Pancreas (tissue), 10 donors: ENCODE measurements around the gene ICE2. TPM values are rescaled to one million over a fixed set of nuclear protein-coding genes. Genes with fewer than 3 reads are reported as not detected.
A peak's percentile ranks its signal among the peaks of the same experiment; 100 is the strongest.

Experiments used
- ATAC-seq, 4 donors: fragments of 200-7000 bp; cut with Tn5 transposase; one replicate each; pipeline versions ENCODE4 v1.8.0 to v1.9.1; 2020; ENCODE audit warnings: mild to moderate bottlenecking in 4 of 4, moderate library complexity in 4 of 4
- DNase-seq, 6 donors: peaks; one replicate each; pipeline ENCODE4 v3.0.0-alpha.2; 2020
- FAIRE-seq: peaks from 2 replicates; lab custom pipeline; 2012; peaks lifted over from hg19 to GRCh38; lab: Jason Lieb, UNC
- H3K27ac ChIP-seq, 4 donors: fragments of 200-600 bp; sonication (generic); 1 replicate in 3 of 4; 2 replicates in 1 of 4; pipeline versions ENCODE4 v1.5.0 to v1.8.0; 2020
- H3K27me3 ChIP-seq, 4 donors: fragments of 200-600 bp; one replicate each; pipeline ENCODE4 v1.8.0; 2021
- H3K36me3 ChIP-seq, 3 donors: fragments of 200-600 bp; sonication (generic) in 1 of 3; one replicate each; pipeline versions ENCODE4 v1.5.0 to v1.8.0; 2020 to 2021
- H3K4me1 ChIP-seq, 3 donors: fragments of 200-600 bp; one replicate each; pipeline ENCODE4 v1.8.0; 2021
- H3K4me3 ChIP-seq, 4 donors: fragments of 200-600 bp; sonication (generic) in 2 of 4; one replicate each; pipeline versions ENCODE4 v1.5.0 to v1.8.0; 2020 to 2021
- H3K9me3 ChIP-seq, 4 donors: fragments of 200-600 bp; one replicate each; pipeline ENCODE4 v1.8.0; 2021
- WGBS, 2 donors: extraction: QIAGEN DNeasy Blood & Tissue Kit; methylation state at CpG; one replicate each; pipeline ENCODE4 v1.1.7; 2013; 5-methylcytosine and 5-hydroxymethylcytosine counted together
- intact Hi-C, 3 donors: fragments of 100-400 bp; cut with DNase I; formaldehyde crosslinking; loops; one replicate each; pipeline versions ENCODE4 v1.11.1 to v1.14.2; 2022
- polyA plus RNA-seq, 2 donors: library from polyadenylated mRNA; stranded (reverse); fragments of 200-250 nt; gene quantifications; one replicate each; pipeline ENCODE4 v1.2.3, GENCODE V29; 2013
- total RNA-seq, 6 donors: library from RNA; stranded (reverse); fragmentation: NEBNext Ultra II Directional in 4 of 6; extraction: Animal tissue kit (Norgen Biotek cat#: 25700) in 4 of 6; gene quantifications; one replicate each; pipeline versions ENCODE4 v1.2.1 to v1.2.4, GENCODE V29; 2021 to 2023
- TF ChIP-seq, protein P1 (sequence below), 4 donors: fragments of 200-600 bp; sonication (generic) in 3 of 4; IDR thresholded peaks; one replicate each; pipeline versions ENCODE4 v1.5.0 to v1.8.0; 2021; ENCODE audit warnings: antibody characterized with exemption in 4 of 4
- donor health status: healthy with polysubstance abuse.
- donor health status: DM: no; HTN: no; CAD: no; lungs with moderate emphysema.
- donor health status: DM: no; HTN: no; CAD: no.
- donor health status: control.
- donor health status: control.
- donor health status: Bipolar disorder and iron deficiency.
- donor health status: DM: yes; HTN: yes; CAD: no.
- donor health status: DM: no; HTN: no; CAD: no.
- donor health status: DM: no; HTN: no; CAD: no.
- donor health status: DM: yes; HTN: yes; CAD: no.

Gene ICE2
- total and polyA plus RNA-seq, 8 donors: 6.7 to 28.9 (median 19.0) TPM

- H3K9me3 ChIP-seq: no peaks in the 10 kb centered on the region
- H3K4me1 ChIP-seq: peaks cover 0 to 24% (median 22%) of the 10 kb centered on the region in 3 donors
- no peak overlapping the region for H3K4me3 ChIP-seq
- FAIRE-seq: no peak
- 96 to 98% methylated on average over 3 of the region's 3 CpGs for WGBS, 2 donors
- TF ChIP-seq, protein P1, sequence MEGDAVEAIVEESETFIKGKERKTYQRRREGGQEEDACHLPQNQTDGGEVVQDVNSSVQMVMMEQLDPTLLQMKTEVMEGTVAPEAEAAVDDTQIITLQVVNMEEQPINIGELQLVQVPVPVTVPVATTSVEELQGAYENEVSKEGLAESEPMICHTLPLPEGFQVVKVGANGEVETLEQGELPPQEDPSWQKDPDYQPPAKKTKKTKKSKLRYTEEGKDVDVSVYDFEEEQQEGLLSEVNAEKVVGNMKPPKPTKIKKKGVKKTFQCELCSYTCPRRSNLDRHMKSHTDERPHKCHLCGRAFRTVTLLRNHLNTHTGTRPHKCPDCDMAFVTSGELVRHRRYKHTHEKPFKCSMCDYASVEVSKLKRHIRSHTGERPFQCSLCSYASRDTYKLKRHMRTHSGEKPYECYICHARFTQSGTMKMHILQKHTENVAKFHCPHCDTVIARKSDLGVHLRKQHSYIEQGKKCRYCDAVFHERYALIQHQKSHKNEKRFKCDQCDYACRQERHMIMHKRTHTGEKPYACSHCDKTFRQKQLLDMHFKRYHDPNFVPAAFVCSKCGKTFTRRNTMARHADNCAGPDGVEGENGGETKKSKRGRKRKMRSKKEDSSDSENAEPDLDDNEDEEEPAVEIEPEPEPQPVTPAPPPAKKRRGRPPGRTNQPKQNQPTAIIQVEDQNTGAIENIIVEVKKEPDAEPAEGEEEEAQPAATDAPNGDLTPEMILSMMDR (IDR thresholded peaks at IDR 0.05): no peak
- no peaks in the 10 kb centered on the region for H3K27me3 ChIP-seq
- no peak for DNase-seq
- no peak overlapping the region for H3K27ac ChIP-seq
- intact Hi-C loops: no loop called here
- H3K36me3 ChIP-seq: peaks cover 0 to 4% (median 0%) of the 10 kb centered on the region in 3 donors
- no peak for ATAC-seq
Measured at GRCh38 chr15:60473135-60473534, 5.8 kb downstream of the ICE2 start.

- TF ChIP-seq, protein P1 (IDR thresholded peaks at IDR 0.05): no peak
- DNase-seq (no peak), FAIRE-seq (no peak), ATAC-seq (no peak)
- Histone ChIP-seq H3K4me3 (no peak overlapping the region), H3K9me3 (no peaks in the 10 kb centered on the region), H3K4me1 (peaks cover 0 to 7% (median 7%) of the 10 kb centered on the region in 3 donors), H3K27ac (no peak overlapping the region), H3K27me3 (no peaks in the 10 kb centered on the region), H3K36me3 (peaks cover 0 to 4% (median 0%) of the 10 kb centered on the region in 3 donors)
- intact Hi-C loops: no loop called here
- WGBS, 2 donors: 77 to 84% methylated on average over 4 of the region's 4 CpGs
Measured at GRCh38 chr15:60471314-60471713, 7.6 kb downstream of the ICE2 start.

DNA sequence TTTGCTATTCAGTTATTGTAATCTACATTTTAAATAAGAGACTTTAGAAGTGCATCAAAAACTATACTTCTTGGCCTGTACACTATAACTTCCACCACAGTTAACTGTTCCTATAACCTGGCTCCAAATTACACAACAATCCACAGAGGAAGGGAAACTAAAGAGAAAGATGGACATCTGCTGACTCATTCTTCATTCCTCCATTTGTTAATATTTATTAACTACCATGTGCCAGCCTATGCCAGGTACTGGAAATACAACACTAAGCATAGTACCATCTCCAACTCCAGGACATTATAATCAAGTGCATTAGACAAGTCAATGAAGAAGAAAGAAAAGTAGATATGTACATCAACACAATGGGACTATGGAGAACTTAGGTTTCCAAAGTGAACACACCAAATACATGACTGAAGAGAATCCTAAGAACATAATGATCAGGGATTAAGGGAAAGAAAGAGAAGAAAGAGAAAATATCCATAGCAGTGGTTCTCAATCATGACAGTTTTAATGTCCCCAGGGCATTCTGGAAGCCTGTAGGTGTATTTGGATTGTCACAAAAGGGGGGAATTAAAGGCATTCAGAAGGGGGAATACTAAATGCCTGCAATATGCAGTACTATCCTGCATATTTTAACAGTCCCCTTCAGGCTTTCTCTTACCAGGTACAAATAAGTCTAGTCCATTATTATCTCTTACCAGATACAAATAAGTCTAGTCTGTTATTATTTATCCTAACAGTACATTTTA is 8.9 kb downstream of the ICE2 start:
- Histone ChIP-seq H3K27ac (peak overlapping the region in 1 of 4 donors; percentile 40), H3K4me1 (peaks cover 0 to 7% (median 0%) of the 10 kb centered on the region in 3 donors), H3K36me3 (peaks cover 0 to 4% (median 0%) of the 10 kb centered on the region in 3 donors), H3K4me3 (no peak overlapping the region), H3K9me3 (no peaks in the 10 kb centered on the region), H3K27me3 (no peaks in the 10 kb centered on the region)
- DNase-seq (no peak), ATAC-seq (peak in 3 of 4 donors; percentile 53 to 72 (median 68)), FAIRE-seq (no peak)
- intact Hi-C loops: no loop called here
- TF ChIP-seq, protein P1 (IDR thresholded peaks at IDR 0.05): no peak

DNA sequence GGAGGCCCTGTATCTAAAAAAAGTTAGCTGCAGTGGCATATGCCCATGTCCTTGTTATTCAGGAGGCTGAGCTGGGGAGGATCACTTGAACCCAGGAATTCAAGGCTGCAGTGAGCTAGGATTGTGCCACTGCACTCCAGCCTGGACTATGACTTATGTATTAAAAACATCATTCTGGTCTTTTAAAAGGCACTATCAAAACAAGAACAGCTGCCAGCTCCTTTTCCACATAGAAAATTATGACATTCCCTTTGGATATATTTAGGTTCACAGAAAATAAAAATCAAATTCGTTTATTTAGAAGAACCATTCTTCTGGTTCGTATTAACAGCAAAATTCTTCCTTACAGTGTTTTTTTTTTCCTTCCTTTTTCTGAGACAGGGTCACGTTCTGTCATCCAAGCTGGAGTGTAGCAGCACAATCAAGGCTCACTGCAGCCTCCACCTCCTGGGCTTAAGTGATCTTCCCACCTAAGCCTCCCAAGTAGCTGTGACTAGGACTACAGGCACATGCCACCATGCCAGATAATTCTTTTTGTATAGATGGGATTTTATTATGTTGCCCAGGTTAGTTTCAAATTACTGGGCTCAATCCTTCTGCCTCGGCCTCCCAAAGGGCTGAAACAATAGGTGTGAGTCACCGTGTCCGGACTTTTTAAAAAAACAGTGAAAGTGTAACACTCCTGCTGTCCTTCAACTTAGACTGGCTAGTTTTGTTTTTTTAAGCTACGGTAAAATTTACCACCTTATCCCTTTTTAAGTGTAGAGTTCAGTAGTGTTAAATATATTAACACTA is 13.9 kb downstream of the ICE2 start:
- 85 to 89% methylated on average over 7 of the region's 7 CpGs for WGBS, 2 donors
- no peak overlapping the region for H3K27ac ChIP-seq
- H3K4me1 ChIP-seq: no peaks in the 10 kb centered on the region
- ATAC-seq (no peak), DNase-seq (no peak), FAIRE-seq (no peak)
- H3K4me3 ChIP-seq: no peak overlapping the region
- H3K9me3 ChIP-seq: no peaks in the 10 kb centered on the region
- no peaks in the 10 kb centered on the region for H3K36me3 ChIP-seq
- TF ChIP-seq, protein P1 (IDR thresholded peaks at IDR 0.05): no peak
- H3K27me3 ChIP-seq: no peaks in the 10 kb centered on the region
- intact Hi-C loops: no loop called here
